HepG2 (cell line): Measurements from ENCODE around the gene DCP2. TPM values are rescaled to one million over a fixed set of nuclear protein-coding genes. Genes with fewer than 3 reads are reported as not detected.
A peak's percentile ranks its signal among the peaks of the same experiment; 100 is the strongest.

Source experiments
- BHLHE40 ChIP-seq: IDR thresholded peaks from 2 replicates; pipeline ENCODE4 v1.6.1; 2011; ENCODE audit warnings: low read length, improper control_type of control experiment
- JDP2 ChIP-seq: sonication (generic); formaldehyde crosslinking; IDR thresholded peaks from 2 replicates; pipeline ENCODE4 v1.8.1; 2022; ENCODE audit warnings: missing genetic modification reagents, borderline replicate concordance
- NFE2L1 ChIP-seq: sonication (generic); formaldehyde crosslinking; IDR thresholded peaks from 2 replicates; pipeline ENCODE4 v1.4.0; 2020; ENCODE audit warnings: missing genetic modification reagents, mild to moderate bottlenecking, borderline replicate concordance
- PHB2 ChIP-seq: fragments of 450-650 bp; IDR thresholded peaks from 2 replicates; pipeline ENCODE4 v1.6.1; 2018; ENCODE audit not compliant: partially characterized antibody
- PRPF4 ChIP-seq: fragments of 200-400 bp; formaldehyde crosslinking; IDR thresholded peaks from 2 replicates; pipeline ENCODE4 v1.6.1; 2016; ENCODE audit warnings: low read length, low read depth; ENCODE audit not compliant: poor library complexity, severe bottlenecking
- RFX1 ChIP-seq: fragments of 450-650 bp; IDR thresholded peaks from 2 replicates; pipeline ENCODE4 v1.6.1; 2017
- RFX3 ChIP-seq: IDR thresholded peaks from 2 replicates; pipeline ENCODE4 v1.6.1; 2016; ENCODE audit warnings: missing biosample characterization, missing genetic modification reagents
- SUZ12 ChIP-seq: fragments of 150-350 bp; IDR thresholded peaks from 2 replicates; pipeline ENCODE4 v1.6.1; 2014; ENCODE audit warnings: low read depth, low read length
- THYN1 ChIP-seq: sonication (generic); formaldehyde crosslinking; IDR thresholded peaks from 2 replicates; pipeline ENCODE4 v1.8.1; 2023; ENCODE audit warnings: low read depth, mild to moderate bottlenecking, moderate library complexity, missing genetic modification reagents, borderline replicate concordance
- ZNF567 ChIP-seq: sonication (generic); formaldehyde crosslinking; IDR thresholded peaks from 2 replicates; pipeline ENCODE4 v1.8.1; 2023; ENCODE audit warnings: mild to moderate bottlenecking, missing genetic modification reagents, borderline replicate concordance
- ZNF577 ChIP-seq: sonication (generic); formaldehyde crosslinking; IDR thresholded peaks from 2 replicates; pipeline ENCODE4 v1.4.0; 2020; ENCODE audit warnings: mild to moderate bottlenecking, low read depth, missing genetic modification reagents, borderline replicate concordance
- polyA plus RNA-seq, 8 experiments: library from polyadenylated mRNA; depleted of rRNA in 3 of 8; stranded (reverse) in 7 of 8; unstranded in 1 of 8; fragments of >200 nt; fragmentation: Illumina TruSeq in 4 of 8; extraction: Trizol in 4 of 8; gene quantifications; 2 replicates each; pipeline versions ENCODE4 v1.2.1 to v1.2.3, GENCODE V29; 2011 to 2016; ENCODE audit warnings: low read depth in 4 of 8, missing spikeins in 1 of 8, mixed read lengths in 1 of 8; ENCODE audit not compliant: insufficient read depth in 1 of 8
- total RNA-seq, 5 experiments: library from RNA; depleted of rRNA; stranded (reverse); fragments of >200 nt; fragmentation: Illumina TruSeq; extraction: Trizol; gene quantifications; 2 replicates each; pipeline ENCODE4 v1.2.3, GENCODE V29; 2016; ENCODE audit warnings: low read depth in 1 of 5
- TF ChIP-seq, protein P1 (sequence below): sonication (generic); formaldehyde crosslinking; IDR thresholded peaks from 2 replicates; pipeline ENCODE4 v1.4.0; 2020; ENCODE audit warnings: missing genetic modification reagents
- TF ChIP-seq, protein P2 (sequence below): sonication (generic); formaldehyde crosslinking; IDR thresholded peaks from 2 replicates; pipeline ENCODE4 v1.5.1; 2020; ENCODE audit warnings: missing genetic modification reagents, mild to moderate bottlenecking, borderline replicate concordance
- TF ChIP-seq, protein P3 (sequence below): sonication (generic); formaldehyde crosslinking; IDR thresholded peaks from 2 replicates; pipeline ENCODE4 v1.5.0; 2020; ENCODE audit warnings: mild to moderate bottlenecking, missing genetic modification reagents
- TF ChIP-seq, protein P4 (sequence below): sonication (generic); formaldehyde crosslinking; IDR thresholded peaks from 2 replicates; pipeline ENCODE4 v1.4.0; 2020; ENCODE audit warnings: missing genetic modification reagents, borderline replicate concordance
- TF ChIP-seq, protein P5 (sequence below): sonication (generic); formaldehyde crosslinking; IDR thresholded peaks from 2 replicates; pipeline ENCODE4 v1.4.0; 2020; ENCODE audit warnings: missing genetic modification reagents
- TF ChIP-seq, protein P6 (sequence below): sonication (generic); formaldehyde crosslinking; IDR thresholded peaks from 2 replicates; pipeline ENCODE4 v1.4.0; 2020; ENCODE audit warnings: missing genetic modification reagents

Gene DCP2
- total and polyA plus RNA-seq, 2 of the 13 experiments (the other 11 are each of a cell fraction or from before 2014, with no cell fraction given): 16.2 to 63.4 TPM

DNA sequence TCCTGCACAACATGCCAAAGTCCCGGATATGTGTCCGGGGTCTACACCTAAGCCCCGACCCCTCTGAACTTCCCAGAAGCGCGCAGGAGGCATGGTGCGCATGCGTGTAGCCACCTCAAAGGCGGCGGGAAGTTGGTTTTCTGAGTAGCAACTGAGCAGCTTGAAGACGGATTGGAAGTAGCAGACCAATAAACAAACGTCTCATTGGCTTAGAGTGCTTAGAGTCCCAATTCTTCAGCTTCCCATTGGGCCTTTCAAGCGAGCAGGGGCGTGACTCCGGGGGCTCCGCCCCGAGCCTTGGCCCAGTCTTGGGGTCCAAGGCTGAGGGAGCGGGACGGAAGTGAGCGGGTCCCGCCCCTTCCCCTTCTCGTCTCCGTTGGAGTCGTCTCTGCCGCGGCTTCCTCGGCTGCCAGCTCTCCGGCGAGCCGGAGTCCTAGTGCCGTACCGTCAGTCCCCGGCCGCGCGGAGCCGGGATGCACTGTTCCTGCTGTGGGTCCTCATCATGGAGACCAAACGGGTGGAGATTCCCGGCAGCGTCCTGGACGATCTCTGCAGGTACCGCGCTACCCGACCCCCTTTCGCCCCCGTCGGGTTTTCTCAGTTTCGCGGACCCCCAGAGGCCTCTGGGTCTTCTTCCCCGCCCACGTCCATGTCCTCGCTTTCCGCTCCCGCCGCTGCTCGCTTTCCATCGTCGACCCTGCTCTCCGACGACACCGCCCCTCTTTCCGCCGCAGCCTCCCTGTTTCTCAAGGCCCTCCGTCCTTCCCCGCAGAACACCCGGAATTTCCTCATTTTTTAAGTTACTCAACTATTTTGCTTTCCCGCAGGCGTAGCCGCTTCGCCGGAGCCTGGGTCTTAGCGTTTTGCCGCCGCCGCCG lies at the start of gene DCP2 (continued):
- TF ChIP-seq, protein P1, sequence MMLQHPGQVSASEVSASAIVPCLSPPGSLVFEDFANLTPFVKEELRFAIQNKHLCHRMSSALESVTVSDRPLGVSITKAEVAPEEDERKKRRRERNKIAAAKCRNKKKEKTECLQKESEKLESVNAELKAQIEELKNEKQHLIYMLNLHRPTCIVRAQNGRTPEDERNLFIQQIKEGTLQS (CRISPR knock-in tag): no peak
- TF ChIP-seq ZNF577 (no peak), SUZ12 (no peak), ZNF567 (CRISPR knock-in tag) (no peak), JDP2 (CRISPR knock-in tag) (no peak), THYN1 (CRISPR knock-in tag) (no peak), BHLHE40 (no peak), RFX3 (no peak), NFE2L1 (no peak), PRPF4 (no peak), RFX1 (no peak), PHB2 (no peak)
- TF ChIP-seq, protein P2, sequence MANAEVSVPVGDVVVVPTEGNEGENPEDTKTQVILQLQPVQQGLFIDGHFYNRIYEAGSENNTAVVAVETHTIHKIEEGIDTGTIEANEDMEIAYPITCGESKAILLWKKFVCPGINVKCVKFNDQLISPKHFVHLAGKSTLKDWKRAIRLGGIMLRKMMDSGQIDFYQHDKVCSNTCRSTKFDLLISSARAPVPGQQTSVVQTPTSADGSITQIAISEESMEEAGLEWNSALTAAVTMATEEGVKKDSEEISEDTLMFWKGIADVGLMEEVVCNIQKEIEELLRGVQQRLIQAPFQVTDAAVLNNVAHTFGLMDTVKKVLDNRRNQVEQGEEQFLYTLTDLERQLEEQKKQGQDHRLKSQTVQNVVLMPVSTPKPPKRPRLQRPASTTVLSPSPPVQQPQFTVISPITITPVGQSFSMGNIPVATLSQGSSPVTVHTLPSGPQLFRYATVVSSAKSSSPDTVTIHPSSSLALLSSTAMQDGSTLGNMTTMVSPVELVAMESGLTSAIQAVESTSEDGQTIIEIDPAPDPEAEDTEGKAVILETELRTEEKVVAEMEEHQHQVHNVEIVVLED: no peak; the same call in 1 of the 2 replicates
- TF ChIP-seq, protein P3, sequence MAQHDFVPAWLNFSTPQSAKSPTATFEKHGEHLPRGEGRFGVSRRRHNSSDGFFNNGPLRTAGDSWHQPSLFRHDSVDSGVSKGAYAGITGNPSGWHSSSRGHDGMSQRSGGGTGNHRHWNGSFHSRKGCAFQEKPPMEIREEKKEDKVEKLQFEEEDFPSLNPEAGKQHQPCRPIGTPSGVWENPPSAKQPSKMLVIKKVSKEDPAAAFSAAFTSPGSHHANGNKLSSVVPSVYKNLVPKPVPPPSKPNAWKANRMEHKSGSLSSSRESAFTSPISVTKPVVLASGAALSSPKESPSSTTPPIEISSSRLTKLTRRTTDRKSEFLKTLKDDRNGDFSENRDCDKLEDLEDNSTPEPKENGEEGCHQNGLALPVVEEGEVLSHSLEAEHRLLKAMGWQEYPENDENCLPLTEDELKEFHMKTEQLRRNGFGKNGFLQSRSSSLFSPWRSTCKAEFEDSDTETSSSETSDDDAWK (CRISPR knock-in tag): no peak
- TF ChIP-seq, protein P4, sequence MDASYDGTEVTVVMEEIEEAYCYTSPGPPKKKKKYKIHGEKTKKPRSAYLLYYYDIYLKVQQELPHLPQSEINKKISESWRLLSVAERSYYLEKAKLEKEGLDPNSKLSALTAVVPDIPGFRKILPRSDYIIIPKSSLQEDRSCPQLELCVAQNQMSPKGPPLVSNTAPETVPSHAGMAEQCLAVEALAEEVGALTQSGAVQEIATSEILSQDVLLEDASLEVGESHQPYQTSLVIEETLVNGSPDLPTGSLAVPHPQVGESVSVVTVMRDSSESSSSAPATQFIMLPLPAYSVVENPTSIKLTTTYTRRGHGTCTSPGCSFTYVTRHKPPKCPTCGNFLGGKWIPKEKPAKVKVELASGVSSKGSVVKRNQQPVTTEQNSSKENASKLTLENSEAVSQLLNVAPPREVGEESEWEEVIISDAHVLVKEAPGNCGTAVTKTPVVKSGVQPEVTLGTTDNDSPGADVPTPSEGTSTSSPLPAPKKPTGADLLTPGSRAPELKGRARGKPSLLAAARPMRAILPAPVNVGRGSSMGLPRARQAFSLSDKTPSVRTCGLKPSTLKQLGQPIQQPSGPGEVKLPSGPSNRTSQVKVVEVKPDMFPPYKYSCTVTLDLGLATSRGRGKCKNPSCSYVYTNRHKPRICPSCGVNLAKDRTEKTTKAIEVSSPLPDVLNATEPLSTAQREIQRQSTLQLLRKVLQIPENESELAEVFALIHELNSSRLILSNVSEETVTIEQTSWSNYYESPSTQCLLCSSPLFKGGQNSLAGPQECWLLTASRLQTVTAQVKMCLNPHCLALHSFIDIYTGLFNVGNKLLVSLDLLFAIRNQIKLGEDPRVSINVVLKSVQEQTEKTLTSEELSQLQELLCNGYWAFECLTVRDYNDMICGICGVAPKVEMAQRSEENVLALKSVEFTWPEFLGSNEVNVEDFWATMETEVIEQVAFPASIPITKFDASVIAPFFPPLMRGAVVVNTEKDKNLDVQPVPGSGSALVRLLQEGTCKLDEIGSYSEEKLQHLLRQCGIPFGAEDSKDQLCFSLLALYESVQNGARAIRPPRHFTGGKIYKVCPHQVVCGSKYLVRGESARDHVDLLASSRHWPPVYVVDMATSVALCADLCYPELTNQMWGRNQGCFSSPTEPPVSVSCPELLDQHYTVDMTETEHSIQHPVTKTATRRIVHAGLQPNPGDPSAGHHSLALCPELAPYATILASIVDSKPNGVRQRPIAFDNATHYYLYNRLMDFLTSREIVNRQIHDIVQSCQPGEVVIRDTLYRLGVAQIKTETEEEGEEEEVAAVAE (CRISPR knock-in tag): peak; percentile 100
- TF ChIP-seq, protein P5, sequence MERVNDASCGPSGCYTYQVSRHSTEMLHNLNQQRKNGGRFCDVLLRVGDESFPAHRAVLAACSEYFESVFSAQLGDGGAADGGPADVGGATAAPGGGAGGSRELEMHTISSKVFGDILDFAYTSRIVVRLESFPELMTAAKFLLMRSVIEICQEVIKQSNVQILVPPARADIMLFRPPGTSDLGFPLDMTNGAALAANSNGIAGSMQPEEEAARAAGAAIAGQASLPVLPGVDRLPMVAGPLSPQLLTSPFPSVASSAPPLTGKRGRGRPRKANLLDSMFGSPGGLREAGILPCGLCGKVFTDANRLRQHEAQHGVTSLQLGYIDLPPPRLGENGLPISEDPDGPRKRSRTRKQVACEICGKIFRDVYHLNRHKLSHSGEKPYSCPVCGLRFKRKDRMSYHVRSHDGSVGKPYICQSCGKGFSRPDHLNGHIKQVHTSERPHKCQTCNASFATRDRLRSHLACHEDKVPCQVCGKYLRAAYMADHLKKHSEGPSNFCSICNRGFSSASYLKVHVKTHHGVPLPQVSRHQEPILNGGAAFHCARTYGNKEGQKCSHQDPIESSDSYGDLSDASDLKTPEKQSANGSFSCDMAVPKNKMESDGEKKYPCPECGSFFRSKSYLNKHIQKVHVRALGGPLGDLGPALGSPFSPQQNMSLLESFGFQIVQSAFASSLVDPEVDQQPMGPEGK (CRISPR knock-in tag): peak; percentile 32
- TF ChIP-seq, protein P6, sequence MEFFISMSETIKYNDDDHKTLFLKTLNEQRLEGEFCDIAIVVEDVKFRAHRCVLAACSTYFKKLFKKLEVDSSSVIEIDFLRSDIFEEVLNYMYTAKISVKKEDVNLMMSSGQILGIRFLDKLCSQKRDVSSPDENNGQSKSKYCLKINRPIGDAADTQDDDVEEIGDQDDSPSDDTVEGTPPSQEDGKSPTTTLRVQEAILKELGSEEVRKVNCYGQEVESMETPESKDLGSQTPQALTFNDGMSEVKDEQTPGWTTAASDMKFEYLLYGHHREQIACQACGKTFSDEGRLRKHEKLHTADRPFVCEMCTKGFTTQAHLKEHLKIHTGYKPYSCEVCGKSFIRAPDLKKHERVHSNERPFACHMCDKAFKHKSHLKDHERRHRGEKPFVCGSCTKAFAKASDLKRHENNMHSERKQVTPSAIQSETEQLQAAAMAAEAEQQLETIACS (CRISPR knock-in tag): no peak
